Pericardium fibroblast (primary cell): Measurements from ENCODE around the gene TCEAL7. TPM values are rescaled to one million over a fixed set of nuclear protein-coding genes. Genes with fewer than 3 reads are reported as not detected.

Source experiments
- total RNA-seq: library from RNA; depleted of rRNA; stranded (reverse); fragments of >200 nt; gene quantifications from 2 replicates; pipeline ENCODE4 v1.2.3, GENCODE V29; 2015

The TCEAL7 gene
- 10.0 and 28.6 TPM in 2 replicates for total RNA-seq

GRCh38 chrX:103329991-103330390 is at the start of gene TCEAL7:
TSS of gene TCEAL7 (plus strand) at chrX:103330239. CDS start at chrX:103331404, 1,165 bp downstream.

GRCh38 chrX:103310555-103311398 is 19.3 kb upstream of the TCEAL7 start, which contains the start of gene BEX2:
TSS of gene BEX2 (minus strand) at chrX:103310990. CDS start at chrX:103309976, 1,014 bp downstream.

GRCh38 chrX:103356130-103356798 is 26.2 kb downstream of the TCEAL7 start, which contains the start of gene TCEAL9:
TSS of gene TCEAL9 (plus strand) at chrX:103356506. CDS start at chrX:103357685, 1,179 bp downstream.

GRCh38 chrX:103376118-103376978 is 46.3 kb downstream of the TCEAL7 start, which contains the start of gene BEX3:
TSS of gene BEX3 (plus strand) at chrX:103376538. CDS start at chrX:103377522, 984 bp downstream.

Other genes starting within 250 kb of the TCEAL7 start
- not detected in 2 replicates for gene NXF3, start 237.1 kb upstream of the TCEAL7 start, total RNA-seq
- gene BEX4, start 115.1 kb upstream of the TCEAL7 start, total RNA-seq: 6.4 and 21.0 TPM in 2 replicates
- 96.3 and 111 TPM in 2 replicates for gene TCEAL8, start 75.1 kb upstream of the TCEAL7 start, total RNA-seq
- not detected in 2 replicates for gene TCEAL5, start 53.5 kb upstream of the TCEAL7 start, total RNA-seq
- 1.5 and 3.2 TPM in 2 replicates for gene BEX2, start 19.2 kb upstream of the TCEAL7 start, total RNA-seq
- 152 and 188 TPM in 2 replicates for gene TCEAL9, start 26.3 kb downstream of the TCEAL7 start, total RNA-seq
- 267 and 290 TPM in 2 replicates for gene BEX3, start 46.3 kb downstream of the TCEAL7 start, total RNA-seq
- 0.17 and 0.58 TPM in 2 replicates for gene RAB40A, start 189.2 kb downstream of the TCEAL7 start, total RNA-seq